ENCODE data around the gene DEK. TPM values are rescaled to one million over a fixed set of nuclear protein-coding genes. Genes with fewer than 3 reads are reported as not detected.

DEK gene
- total and polyA plus RNA-seq, 2 of the 13 experiments (the other 11 are each of a cell fraction or from before 2014, with no cell fraction given), result 53.2 to 276 TPM

GRCh38 chr6:18264219-18264922 lies at the start of gene DEK (continued):
- TF ChIP-seq AKNA (CRISPR knock-in tag; IDR thresholded peaks at IDR 0.05; ENCODE audit: borderline replicate concordance) (no peak), ZSCAN5A (CRISPR knock-in tag; IDR thresholded peaks at IDR 0.05; ENCODE audit: borderline replicate concordance) (no peak), CHD2 (IDR thresholded peaks at IDR 0.05; ENCODE audit: low read depth, low read length) (peak; percentile 38; the same call in 1 of the 2 replicates), ZNF740 (CRISPR knock-in tag; IDR thresholded peaks at IDR 0.05) (no peak), BCL3 (CRISPR knock-in tag; IDR thresholded peaks at IDR 0.05) (peak; percentile 62), CREBL2 (CRISPR knock-in tag; IDR thresholded peaks at IDR 0.05; ENCODE audit: borderline replicate concordance) (no peak; the same call in 1 of the 2 replicates), SSRP1 (CRISPR knock-in tag; IDR thresholded peaks at IDR 0.05) (no peak), ZNF674 (CRISPR knock-in tag; IDR thresholded peaks at IDR 0.05; ENCODE audit: low read depth) (no peak), NKX3-1 (CRISPR knock-in tag; IDR thresholded peaks at IDR 0.05) (no peak), ZFAT (CRISPR knock-in tag; conservative IDR thresholded peaks at IDR 0.05) (no peak), ZBTB37 (CRISPR knock-in tag; IDR thresholded peaks at IDR 0.05) (no peak), PHF8 (CRISPR knock-in tag; IDR thresholded peaks at IDR 0.05) (peak; percentile 81), NFAT5 (CRISPR knock-in tag; IDR thresholded peaks at IDR 0.05) (0 out of 2 replicates have a peak, but pooled peaks have one; percentile 56)
